Limb (tissue), 2 donors: ENCODE measurements around the gene CCDC183.

Experiments used
- DNase-seq, 2 donors: peaks; one replicate each; pipeline ENCODE4 v3.0.0-alpha.2; 2016; ENCODE audit errors: extremely low spot score in 2 of 2

CCDC183 gene

DNA sequence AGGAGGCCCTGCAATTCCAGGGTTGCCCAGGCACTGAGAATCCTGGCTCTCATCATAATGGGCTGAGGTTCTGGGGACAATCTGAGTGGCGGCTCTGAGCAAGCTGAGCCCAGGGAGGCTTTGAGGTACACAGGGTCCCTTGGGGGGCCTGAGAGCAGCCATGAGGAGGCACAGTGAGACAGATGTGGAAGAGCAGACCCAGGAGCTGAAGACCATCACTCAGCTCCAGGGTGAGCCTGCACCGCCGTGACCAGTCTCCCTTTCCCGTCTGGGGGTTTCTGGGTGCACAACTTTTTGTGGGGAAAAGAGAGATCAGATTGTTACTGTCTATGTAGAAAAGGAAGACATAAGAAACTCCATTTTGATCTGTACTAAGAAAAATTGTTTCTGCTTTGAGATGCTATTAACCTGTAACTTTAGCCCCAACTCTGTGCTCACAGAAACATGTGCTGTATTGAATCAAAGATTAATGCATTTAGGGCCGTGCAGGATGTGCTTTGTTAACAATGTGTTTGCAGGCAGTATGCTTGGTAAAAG, at the start of gene CCDC183:
CCDC183 (plus strand) TSS at position 101 of the 537 bp plus-strand sequence; CDS start at position 161, 60 bp downstream.
- DNase-seq = no peak

DNA sequence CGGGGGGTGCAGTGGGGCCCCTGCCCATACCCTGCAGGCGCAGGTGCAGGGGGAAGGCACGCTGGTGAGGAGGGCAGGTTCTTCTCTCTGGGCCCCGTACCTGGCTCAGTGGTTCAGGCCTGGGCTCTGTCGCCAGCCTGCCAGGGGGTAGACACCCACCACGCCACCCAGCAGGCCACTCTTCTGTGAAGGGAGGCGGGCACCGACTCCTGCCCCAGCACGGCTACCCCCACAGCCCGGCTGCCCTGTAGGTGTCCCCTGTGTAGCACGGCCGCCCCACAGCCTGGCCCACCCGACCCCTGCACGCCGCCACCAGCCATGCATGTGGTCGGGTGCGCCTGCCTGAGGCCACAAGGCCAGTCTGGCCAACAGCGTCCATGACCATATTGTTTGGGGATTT, 49.5 kb upstream of the CCDC183 start:
- no peak for DNase-seq

DNA sequence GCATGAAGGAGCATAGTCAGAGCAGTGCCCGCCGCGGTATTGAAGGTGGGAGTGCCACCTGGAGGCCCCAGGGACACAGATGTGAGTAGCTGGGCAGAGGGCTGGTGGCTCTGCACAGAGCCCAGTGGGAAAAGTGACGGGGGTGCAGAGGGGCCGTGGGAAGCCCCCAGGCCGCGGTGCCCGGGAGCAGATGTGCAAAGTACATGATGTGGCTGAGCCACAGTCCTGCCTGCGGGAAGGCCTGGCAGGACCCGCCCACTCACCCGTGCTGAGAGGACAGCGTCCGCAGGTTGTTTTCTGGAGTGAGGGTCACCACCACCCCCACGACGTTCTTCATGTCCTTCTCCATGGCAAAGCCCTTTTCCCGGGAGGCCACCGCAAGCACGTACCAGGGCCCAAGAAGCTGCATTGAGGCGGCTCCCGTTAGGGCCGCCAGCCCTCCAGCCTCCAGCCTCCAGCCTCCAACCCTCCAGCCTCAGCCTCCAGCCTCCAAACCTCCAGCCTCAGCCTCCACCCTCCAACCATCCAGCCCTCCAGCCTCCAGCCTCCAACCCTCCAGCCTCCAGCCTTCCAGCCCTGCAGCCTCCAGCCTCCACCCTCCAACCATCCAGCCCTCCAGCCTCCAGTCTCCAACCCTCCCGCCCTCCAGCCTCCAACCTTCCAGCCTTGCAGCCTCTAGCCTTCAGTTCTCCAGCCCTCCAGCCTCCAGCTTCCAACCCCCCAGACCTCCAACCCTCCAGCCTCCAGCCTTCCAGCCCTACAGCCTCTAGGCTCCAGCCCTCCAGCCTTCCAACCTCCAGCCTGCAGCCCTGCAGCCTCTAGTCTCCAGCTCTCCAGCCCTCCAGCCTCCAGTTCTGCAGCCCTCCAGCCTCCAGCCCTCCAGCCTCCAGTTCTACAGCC, 48.7 kb upstream of the CCDC183 start:
- no peak for DNase-seq

DNA sequence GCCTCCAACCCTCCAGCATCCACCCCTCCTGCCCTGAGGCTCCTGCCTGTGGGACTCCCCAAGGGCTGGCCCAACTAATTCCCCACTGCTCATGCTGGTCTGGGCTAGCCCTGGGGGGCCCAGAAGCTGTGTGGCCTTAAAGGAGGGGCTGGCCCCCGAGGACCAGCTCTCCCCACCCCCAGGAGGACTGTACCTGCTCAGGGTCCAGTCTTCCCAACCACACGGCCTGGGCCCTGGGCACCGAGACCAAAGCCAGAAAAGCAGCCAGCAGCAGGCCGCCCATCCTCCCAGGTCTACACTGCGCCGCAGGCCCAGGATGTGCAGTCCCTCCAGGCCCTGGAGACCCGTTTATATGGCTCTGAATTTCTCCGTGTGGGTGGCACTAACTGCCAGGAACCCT, 47.9 kb upstream of the CCDC183 start, which contains the start of gene LCN6:
LCN6 (minus strand) TSS at position 325 of the 400 bp plus-strand sequence; CDS start at position 283, 42 bp downstream.
- DNase-seq = peak in 1 of 2 donors; percentile 23

DNA sequence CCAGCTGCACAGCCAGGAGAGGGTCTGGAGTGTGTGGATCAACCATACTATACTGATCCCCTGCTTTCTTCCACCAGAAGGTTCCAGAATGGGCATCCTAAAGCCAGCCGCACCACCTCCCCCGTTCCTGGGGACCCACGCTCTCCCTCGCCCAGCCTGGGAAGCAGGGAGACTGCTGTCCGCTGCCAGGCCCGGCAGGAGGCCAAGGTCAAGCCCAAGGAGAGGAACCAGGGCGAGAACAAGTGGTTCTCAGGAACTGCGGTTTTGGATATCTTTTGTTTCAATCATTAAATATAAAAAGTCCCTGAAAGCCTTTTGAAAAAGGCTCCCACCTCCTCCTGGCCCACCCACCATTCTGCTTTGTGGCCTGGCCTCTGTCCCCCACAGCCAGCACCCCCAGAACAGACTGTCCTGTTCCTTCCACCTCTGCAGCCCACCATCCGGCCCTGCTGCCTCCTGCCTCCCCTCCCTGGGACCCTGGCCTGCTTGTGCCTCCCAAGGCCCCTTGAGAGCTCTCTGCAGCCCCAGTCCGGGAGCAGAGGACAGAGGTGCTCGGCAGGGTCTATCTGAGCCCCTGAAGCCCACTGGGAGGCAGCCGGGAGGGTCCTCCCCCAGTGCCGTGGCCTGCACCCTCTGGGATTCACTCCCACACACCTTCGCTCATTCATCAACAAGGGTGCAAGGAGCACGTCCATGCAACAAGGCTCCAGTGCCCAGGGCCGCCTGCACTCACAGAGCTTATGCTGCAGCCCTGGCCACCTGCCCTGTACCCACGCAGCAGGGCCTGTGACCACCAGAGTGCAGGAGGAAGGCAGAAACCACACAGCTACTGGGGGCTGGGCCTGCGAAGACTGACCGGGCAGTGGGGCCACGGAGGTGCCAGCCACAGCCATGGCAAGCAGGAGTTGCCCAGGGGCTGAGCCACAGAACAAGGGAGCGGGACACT, 47.2 kb upstream of the CCDC183 start:
- peak in 1 of 2 donors; percentile 18 for DNase-seq

DNA sequence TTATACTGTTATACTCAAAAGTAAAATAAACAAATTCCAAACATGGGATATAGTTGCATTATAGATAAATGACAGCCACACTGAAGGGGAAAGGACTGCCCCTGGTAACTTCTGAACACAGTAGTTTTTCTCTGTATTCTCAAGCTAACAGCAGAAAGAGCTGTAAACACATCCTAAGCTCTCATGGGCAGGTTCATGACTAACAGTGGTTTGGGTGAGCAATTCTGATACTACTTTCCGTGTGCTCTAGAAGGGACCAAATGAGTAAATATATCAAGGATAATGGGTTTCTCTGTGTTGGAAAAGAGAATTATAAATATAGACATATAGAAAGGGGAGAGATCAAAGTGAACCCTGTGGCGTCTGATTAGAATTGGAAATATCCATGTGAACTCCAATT, 45.6 kb upstream of the CCDC183 start:
- DNase-seq = no peak

DNA sequence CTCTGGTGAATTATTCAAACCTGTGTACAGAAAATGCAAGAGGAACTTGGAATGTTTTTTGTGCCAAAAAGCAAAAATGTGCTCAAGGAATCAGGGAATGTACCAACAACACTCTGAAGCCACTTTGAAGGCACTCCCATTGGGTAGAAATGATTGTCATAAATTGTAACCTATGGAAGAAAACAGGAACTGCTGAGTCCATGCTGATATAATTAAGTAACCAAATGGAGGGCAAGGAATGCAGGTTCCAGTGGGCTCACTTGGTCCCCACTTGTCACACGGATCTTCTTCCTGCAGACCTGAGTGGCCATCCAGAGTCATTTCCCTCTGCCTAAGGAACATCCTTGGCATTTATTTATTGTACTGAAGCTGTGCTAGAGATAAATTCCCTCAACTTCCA, 44.9 kb upstream of the CCDC183 start:
- no peak for DNase-seq

DNA sequence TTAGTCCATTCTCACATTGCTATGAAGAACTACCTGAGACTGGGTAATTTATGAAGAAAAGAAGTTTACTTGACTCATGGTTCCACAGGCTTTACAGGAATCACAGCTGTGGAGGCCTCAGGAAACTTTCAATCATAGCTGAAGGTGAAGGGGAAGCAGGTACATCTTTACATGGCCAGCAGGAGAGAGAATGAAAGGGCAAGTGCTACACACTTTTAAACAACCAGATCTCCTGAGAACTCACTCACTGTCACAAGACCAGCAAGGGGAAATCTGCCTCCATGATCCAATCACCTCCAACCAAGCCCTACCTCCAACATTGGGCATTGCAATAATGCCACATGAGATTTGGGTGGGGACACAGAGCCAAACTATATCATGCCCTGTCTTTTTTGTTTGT, 44.3 kb upstream of the CCDC183 start:
- DNase-seq = no peak

DNA sequence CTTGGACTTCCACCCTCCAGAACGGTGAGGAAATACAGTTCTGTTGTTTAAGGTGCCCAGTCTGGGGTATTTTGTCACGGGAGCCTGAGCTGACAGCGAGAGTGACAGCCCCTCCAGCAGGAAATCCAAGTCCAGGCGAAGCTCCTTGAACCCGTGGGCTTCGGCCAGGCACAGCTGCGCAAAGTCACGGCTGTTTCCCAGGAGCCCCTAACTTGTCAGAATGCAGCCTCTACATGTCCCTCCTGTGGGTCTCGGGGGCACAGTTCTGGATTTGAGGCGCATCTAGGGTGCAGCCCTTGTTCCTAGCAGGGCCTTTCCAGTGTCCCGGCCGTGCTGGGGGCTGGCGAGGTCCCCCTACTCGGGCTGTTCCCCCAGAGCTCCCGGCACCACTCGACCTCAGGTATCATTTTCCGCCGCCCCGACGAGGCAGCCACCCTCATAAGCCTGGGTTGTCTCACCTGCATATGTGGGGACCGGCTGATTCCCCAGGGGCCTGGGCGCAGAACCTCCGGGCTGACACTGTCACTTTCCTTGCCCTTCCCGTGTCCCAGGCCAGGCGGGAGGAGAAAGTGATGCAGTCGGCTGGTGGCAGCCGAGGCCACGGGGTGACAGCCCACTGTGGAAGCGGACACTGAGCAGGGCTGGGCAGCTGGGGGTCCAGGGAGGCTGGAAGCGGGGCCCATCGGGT, 42.6 kb upstream of the CCDC183 start:
- peak in 1 of 2 donors; percentile 17 for DNase-seq

DNA sequence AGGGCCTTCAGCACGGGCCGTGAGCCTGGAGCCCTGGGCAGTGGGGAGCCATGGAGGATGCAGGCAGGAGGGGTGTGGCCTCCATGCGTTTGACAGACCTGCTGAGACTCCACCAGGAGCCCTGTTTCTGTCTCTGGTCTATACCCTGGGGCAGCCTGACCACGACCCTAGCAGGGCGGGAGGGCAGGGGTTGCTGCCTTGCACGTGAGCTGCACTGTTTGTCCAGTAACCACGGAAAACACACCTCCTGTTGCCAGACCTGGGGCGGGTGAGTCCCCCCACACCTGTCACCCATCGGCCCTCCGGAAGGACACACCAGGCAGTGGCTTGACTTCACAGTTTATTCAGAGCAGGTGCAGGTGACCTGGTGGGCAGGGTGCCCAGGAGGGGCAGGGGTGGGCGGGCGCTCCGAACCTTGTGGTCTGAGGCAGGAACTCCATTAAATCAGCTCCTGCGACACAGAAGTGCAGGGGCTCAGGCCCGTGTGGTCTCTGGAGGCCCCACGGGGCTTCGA, 42.0 kb upstream of the CCDC183 start:
- no peak for DNase-seq

DNA sequence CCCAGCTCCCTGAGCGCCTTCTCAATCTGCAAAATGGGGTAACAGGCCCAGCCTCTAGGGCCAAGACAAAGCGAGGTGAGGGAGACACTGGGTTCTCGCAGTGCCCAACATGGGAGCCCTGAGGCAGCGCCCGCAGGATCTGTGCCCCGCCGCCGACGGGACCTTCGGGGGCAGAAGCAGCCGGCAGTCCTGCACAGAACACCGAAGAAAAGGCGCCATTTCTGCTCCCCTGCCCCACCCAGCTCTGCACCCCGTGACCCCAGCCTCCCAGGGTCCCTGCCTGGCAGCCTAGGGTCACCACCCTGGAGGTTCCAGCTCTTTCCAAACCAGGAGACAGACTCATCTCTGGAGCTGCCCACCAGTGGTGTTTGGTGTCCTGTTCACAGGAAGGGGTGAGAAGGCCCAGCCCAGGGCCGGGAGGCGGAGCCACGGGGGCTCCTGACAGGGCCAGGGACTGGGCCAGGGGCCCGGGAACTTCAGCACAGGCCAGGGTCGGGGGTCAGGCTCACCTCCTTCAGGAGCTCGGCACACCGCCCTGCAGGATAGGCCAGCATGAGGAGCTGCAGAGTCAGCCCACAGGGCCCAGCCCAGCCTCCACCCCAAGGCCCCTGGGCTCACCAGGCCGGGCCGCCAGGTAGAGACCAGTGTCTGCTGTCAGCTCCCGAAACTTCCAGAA, 41.4 kb upstream of the CCDC183 start:
- DNase-seq = peak in 1 of 2 donors; percentile 18

DNA sequence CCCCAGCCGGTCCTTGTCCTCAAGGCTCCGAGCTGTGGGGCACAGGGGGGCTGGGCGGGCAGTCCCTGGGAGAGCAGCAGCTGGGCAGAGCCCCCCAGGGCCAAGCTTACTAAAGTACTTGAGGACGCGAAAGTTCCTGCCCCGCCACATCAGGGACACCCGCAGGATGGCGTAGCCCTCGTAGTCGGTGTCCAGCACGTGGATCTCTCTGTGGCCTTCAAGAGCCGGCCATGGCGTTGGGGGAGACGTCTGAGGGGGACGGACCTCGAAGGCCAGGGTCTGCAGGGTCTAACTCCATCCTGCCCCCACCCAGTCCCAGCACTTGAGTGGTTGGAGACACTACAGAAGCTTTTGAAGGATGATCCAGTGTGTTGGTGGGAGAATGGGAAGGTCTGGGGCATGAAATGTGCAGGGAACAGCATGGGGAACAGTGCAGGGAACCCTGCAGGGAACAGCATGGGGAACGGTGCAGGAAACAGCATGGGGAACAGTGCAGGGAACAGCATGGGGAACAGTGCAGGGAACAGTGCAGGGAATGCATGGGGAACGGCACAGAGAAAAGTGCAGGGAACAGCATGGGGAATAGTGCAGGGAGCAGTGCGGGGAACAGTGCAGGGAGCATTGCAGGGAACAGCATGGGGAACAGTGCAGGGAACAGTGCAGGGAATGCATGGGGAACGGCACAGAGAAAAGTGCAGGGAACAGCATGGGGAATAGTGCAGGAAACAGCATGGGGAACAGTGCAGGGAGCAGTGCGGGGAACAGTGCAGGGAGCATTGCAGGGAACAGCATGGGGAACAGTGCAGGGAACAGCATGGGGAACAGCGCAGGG, 40.6 kb upstream of the CCDC183 start:
- peak in 1 of 2 donors; percentile 17 for DNase-seq

DNA sequence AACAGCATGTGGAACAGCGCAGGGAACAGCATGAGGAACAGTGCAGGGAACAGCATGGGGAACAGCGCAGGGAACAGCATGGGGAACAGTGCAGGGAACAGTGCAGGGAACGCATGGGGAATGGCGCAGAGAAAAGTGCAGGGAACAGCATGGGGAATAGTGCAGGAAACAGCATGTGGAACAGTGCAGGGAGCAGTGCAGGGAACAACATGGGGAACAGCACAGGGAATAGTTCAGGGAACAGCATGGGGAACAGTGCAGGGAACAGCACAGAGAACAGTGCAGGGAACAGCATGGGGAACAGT, 40.1 kb upstream of the CCDC183 start:
- DNase-seq = no peak

DNA sequence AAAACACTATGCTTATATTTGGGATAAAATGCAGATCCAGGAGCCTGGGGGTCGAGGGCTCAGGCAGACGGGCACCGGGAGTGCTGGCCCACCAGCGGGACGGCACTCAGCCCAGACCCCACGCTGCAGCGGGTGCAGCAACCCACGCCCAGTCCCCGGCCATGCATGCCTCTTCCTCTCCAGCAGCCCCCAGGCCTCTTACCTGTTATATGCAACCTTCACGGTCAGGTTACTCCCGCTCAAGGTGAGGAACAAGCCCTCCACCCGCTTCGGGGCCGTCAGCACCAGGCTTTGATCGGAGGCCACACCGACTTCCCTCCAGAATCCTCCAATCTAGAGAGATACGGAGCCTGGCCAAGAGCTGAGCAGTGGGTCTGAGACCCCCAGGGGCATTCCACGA, 39.3 kb upstream of the CCDC183 start:
- no peak for DNase-seq

DNA sequence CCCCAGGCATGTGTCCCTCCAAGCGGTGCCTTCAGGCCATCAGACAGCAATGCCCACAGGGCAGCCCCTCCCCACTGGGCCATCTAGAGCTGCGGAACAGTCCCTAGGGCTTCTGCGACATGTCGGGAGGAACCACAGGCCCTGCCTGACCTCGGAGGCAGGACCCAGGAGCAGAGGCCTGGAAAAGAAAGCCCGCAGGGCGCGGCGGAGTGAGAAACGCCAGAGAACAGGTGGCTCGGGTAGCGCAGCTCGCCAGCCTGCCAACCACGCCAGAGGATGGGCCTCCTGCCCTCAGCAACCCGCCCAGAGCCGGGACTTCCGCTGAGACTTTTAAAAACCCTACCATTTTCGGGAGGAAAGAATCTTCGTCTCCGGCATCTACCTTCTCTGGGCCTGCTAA, 38.8 kb upstream of the CCDC183 start:
- DNase-seq = no peak

DNA sequence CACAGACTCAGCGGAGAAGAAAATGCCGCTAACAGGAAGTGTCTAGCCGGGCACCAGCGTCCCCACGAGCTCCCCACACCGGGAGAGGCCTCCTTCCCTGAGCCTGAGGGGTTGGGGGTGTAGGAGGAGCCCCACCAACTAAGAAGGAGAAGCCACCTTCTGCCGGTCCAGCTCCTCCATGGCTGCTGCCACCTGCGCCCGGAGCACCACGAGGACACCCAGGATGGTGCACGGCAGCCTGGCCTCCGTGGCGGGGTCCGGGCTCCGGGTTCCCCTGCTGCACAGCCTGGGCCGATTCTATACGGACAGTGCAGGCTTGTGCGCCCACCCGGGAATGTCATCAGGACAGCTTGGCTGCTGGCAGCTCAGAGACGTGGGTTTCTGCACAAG, 38.4 kb upstream of the CCDC183 start:
- no peak for DNase-seq

DNA sequence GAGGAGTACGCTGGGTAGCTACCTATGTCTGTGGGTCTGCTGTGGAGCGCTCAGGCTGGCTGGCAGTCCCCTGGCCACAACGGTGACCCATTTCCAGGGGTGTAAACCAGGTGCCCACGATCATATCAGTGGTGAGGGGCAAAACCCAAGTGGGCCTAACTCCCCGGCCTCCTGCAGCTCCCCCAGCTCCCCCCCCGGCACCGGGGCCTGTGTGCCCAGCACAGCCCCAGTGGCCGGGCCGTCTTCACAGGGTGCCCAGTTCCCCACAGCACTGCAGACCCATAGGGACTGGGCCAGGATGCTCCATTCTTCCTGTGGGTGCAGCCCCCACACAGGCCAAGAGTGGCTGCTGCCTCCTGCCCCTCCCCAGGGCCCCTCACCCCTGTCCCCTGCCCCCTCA, 37.1 kb upstream of the CCDC183 start:
- DNase-seq = no peak

DNA sequence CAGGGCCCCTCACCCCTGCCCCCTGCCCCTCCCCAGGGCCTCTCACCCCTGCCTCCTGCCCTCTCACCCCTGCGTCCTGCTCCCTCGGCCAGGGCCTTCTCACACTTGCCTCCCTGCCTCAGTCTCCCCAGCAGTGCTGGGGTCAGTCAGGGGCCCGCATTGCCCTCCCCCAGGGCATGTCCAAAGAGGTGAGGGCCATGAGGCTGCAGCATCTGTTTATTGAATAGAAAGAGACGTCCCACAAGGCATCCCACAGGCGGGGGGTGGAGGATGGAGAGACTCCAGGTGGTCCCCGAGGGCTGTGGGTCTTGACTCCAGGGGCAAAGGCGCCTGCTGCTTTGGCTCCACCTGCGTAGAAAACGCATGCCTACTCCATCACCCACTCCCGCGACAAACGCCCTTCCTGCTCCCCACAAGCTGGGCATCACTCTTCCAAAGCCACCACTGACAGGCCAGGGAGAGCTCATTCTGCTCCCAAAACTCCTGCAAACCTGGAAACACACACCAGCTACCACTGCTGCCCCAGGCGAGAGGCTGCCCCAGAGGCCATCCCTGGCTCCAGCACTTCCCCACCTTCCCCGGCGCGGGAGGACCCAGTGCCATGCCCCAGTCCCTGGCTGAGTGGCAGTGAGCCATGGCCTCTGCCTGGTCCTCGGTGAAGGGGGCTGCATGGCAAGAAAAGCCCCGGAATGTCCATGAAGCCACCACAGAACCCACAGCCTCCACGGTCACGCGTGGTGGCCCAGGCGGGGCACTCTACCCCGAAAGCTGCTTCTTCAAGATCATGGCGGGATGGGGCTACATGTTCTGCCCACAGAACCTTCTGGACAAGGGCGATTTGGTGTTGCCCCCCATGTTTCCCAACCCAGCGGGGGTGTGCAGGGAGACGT, 36.5 kb upstream of the CCDC183 start:
- no peak for DNase-seq

DNA sequence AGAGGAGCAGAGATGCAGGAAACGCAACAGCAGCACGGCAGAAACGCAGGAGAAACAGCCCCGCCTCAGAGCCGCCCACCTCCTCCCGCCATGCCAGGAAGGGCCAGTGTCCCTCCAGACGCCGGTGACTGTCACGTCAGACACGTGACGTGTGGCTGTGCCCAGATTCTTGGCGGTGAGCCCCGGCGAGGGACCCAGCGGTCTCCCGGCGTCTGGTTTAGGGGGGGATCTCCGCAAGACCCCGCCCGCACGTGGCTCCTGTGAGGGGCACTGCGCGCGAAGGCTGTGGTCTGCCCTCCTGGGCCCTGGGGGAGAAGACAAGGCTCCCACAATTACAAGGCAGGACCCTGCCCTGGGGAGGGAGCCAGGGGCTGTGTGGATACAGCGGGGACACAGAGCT, 35.7 kb upstream of the CCDC183 start:
- peak in 1 of 2 donors; percentile 33 for DNase-seq
